Neural cell (in vitro differentiated cells): ENCODE measurements around the gene SLC39A10. TPM values are rescaled to one million over a fixed set of nuclear protein-coding genes. Genes with fewer than 3 reads are reported as not detected.

ENCODE experiments used
- H2AFZ ChIP-seq: fragments of 200-600, 300-800 bp; sonication (generic), shearing (Covaris generic); 2 replicates; pipeline ENCODE4 v1.6.0; 2014; ENCODE audit warnings: low read depth, mild to moderate bottlenecking, antibody characterized with exemption, low read length, moderate library complexity
- H3F3A ChIP-seq: fragments of 200-600 bp; shearing (Covaris generic); 2 replicates; pipeline ENCODE4 v1.6.1; 2016; ENCODE audit warnings: mild to moderate bottlenecking, moderate library complexity, mixed read lengths, antibody characterized with exemption, low read length; ENCODE audit not compliant: insufficient read depth, poor library complexity, severe bottlenecking
- H3K27ac ChIP-seq: fragments of 200-600, 300-800 bp; sonication (generic), shearing (Covaris generic); 2 replicates; pipeline ENCODE4 v1.5.1; 2014; ENCODE audit warnings: mild to moderate bottlenecking, low read length, moderate library complexity
- H3K27me3 ChIP-seq: fragments of 300-800, 200-600 bp; sonication (generic), shearing (Covaris generic); 2 replicates; pipeline ENCODE4 v1.6.0; 2014; ENCODE audit warnings: mild to moderate bottlenecking, low read depth, low read length, moderate library complexity; ENCODE audit not compliant: insufficient read depth
- H3K36me3 ChIP-seq: fragments of 300-800, 200-600 bp; sonication (generic), shearing (Covaris generic); 2 replicates; pipeline ENCODE4 v1.5.1; 2014; ENCODE audit warnings: mild to moderate bottlenecking, antibody characterized with exemption, low read length, moderate library complexity; ENCODE audit not compliant: insufficient read depth
- H3K4me2 ChIP-seq: fragments of 300-800, 200-600 bp; sonication (generic), shearing (Covaris generic); 2 replicates; pipeline ENCODE4 v1.6.0; 2014; ENCODE audit warnings: mild to moderate bottlenecking, low read length
- H3K4me3 ChIP-seq: fragments of 300-800, 200-600 bp; sonication (generic), shearing (Covaris generic); 2 replicates; pipeline ENCODE4 v1.5.1; 2014; ENCODE audit warnings: mild to moderate bottlenecking, low read length, moderate library complexity
- H3K79me2 ChIP-seq: fragments of 200-600 bp; shearing (Covaris generic); replicated peaks from 2 replicates; pipeline ENCODE4 v1.6.0; 2014; ENCODE audit warnings: mild to moderate bottlenecking, low read length, moderate library complexity; ENCODE audit not compliant: insufficient read depth
- H3K9ac ChIP-seq: fragments of 300-800, 200-600 bp; sonication (generic), shearing (Covaris generic); 2 replicates; pipeline ENCODE4 v1.6.1; 2016; ENCODE audit warnings: mild to moderate bottlenecking, low read length, mixed read lengths
- H3K9me2 ChIP-seq: fragments of 200-600 bp; shearing (Covaris generic); 2 replicates; pipeline ENCODE4 v1.6.1; 2016; ENCODE audit warnings: mild to moderate bottlenecking, low read length, mixed read lengths; ENCODE audit not compliant: insufficient read depth
- H3K9me3 ChIP-seq: fragments of 200-600, 300-800 bp; sonication (generic), shearing (Covaris generic); 2 replicates; pipeline ENCODE4 v1.6.1; 2016; ENCODE audit warnings: mild to moderate bottlenecking, mixed run types, low read length, moderate library complexity, mixed read lengths
- H4K20me1 ChIP-seq: fragments of 200-600 bp; shearing (Covaris generic); 2 replicates; pipeline ENCODE4 v1.6.1; 2016; ENCODE audit warnings: mild to moderate bottlenecking, mixed run types; ENCODE audit not compliant: insufficient read depth
- CTCF ChIP-seq: fragments of 450-650 bp; IDR thresholded peaks from 2 replicates; pipeline ENCODE4 v1.5.1; 2014; ENCODE audit warnings: antibody characterized with exemption, mild to moderate bottlenecking, moderate library complexity; ENCODE audit not compliant: poor library complexity, severe bottlenecking
- EP300 ChIP-seq: fragments of 450-650 bp; conservative IDR thresholded peaks from 2 replicates; pipeline ENCODE4 v1.6.1; 2014; ENCODE audit warnings: antibody characterized with exemption, mild to moderate bottlenecking, moderate library complexity; ENCODE audit not compliant: poor library complexity, severe bottlenecking
- EZH2 ChIP-seq: fragments of 200-600, 300-800 bp; shearing (Covaris generic), sonication (generic); IDR thresholded peaks from 2 replicates; pipeline ENCODE4 v1.6.1; 2014; ENCODE audit warnings: antibody characterized with exemption, low read length, borderline replicate concordance, mild to moderate bottlenecking; ENCODE audit not compliant: insufficient read depth, poor library complexity, severe bottlenecking
- MXI1 ChIP-seq: fragments of 450-650 bp; conservative IDR thresholded peaks from 2 replicates; pipeline ENCODE4 v1.6.1; 2014; ENCODE audit warnings: antibody characterized with exemption, mild to moderate bottlenecking; ENCODE audit not compliant: poor library complexity, severe bottlenecking
- POLR2AphosphoS5 ChIP-seq: IDR thresholded peaks from 2 replicates; pipeline ENCODE4 v1.6.1; 2012
- RAD21 ChIP-seq: fragments of 450-650 bp; conservative IDR thresholded peaks from 2 replicates; pipeline ENCODE4 v1.6.1; 2014; ENCODE audit warnings: antibody characterized with exemption, mild to moderate bottlenecking, moderate library complexity
- REST ChIP-seq: IDR thresholded peaks from 2 replicates; pipeline ENCODE4 v1.6.1; 2012; ENCODE audit warnings: borderline replicate concordance
- SMC3 ChIP-seq: fragments of 450-650 bp; conservative IDR thresholded peaks from 2 replicates; pipeline ENCODE4 v1.6.1; 2014; ENCODE audit warnings: antibody characterized with exemption, mild to moderate bottlenecking, moderate library complexity; ENCODE audit not compliant: poor library complexity
- TAF1 ChIP-seq: IDR thresholded peaks from 2 replicates; pipeline ENCODE4 v1.6.1; 2012; ENCODE audit warnings: low read depth
- polyA plus RNA-seq: library from polyadenylated mRNA; depleted of rRNA; stranded (reverse); fragments of >200 nt; gene quantifications from 2 replicates; pipeline ENCODE4 v1.2.3, GENCODE V29; 2014

SLC39A10 gene
- polyA plus RNA-seq, 1 donor from 2014 or later = 71.7 TPM

GRCh38 chr2:195758846-195759245, 101.8 kb downstream of the SLC39A10 start:
- H3K4me3 ChIP-seq = no peak overlapping the region
- H3K79me2 ChIP-seq = no peaks in the 10 kb centered on the region
- no peak overlapping the region for H3K9ac ChIP-seq
- H3K27ac ChIP-seq = no peak overlapping the region
- H3K9me3 ChIP-seq = no peaks in the 10 kb centered on the region
- no peak for TF ChIP-seq EP300
- TF ChIP-seq TAF1 = no peak
- TF ChIP-seq SMC3 = no peak
- TF ChIP-seq EZH2 = no peak
- no peak for TF ChIP-seq RAD21
- no peak for TF ChIP-seq REST
- no peak for TF ChIP-seq POLR2AphosphoS5
- no peak for TF ChIP-seq CTCF
- no peaks in the 10 kb centered on the region for H3F3A ChIP-seq
- H4K20me1 ChIP-seq = no peaks in the 10 kb centered on the region
- H3K4me2 ChIP-seq = no peak overlapping the region
- H3K27me3 ChIP-seq = no peaks in the 10 kb centered on the region
- H3K9me2 ChIP-seq = no peaks in the 10 kb centered on the region
- no peak overlapping the region for H2AFZ ChIP-seq
- no peaks in the 10 kb centered on the region for H3K36me3 ChIP-seq

DNA sequence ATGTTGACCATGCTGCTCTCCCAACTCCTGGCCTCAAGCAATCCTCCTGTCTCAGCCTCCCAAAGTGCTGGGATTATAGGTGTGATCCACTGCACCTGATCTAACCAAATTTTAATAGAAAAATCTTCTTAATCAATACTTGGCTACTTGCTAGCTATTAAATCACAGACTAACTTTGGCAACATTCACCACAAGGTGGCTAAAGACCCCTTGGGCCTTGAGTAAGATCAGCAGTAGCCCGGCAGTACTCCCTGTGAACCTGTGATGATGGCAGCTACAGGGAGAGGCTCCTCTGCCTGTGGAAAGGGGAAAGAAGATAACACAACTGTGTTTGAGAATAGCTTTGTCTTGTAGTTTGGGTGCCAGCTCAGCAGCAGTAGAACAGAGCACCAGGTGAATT, 102.9 kb downstream of the SLC39A10 start:
- H3F3A ChIP-seq = no peaks in the 10 kb centered on the region
- H3K9me3 ChIP-seq = no peaks in the 10 kb centered on the region
- H3K4me3 ChIP-seq = no peak overlapping the region
- TF ChIP-seq EP300 (no peak), TAF1 (no peak), REST (no peak), EZH2 (no peak), RAD21 (no peak), POLR2AphosphoS5 (no peak), MXI1 (no peak), CTCF (no peak), SMC3 (no peak)
- no peaks in the 10 kb centered on the region for H3K36me3 ChIP-seq
- no peak overlapping the region for H3K27ac ChIP-seq
- H3K4me2 ChIP-seq = no peak overlapping the region
- H3K79me2 ChIP-seq = no peaks in the 10 kb centered on the region
- H3K27me3 ChIP-seq = no peaks in the 10 kb centered on the region
- H3K9me2 ChIP-seq = no peaks in the 10 kb centered on the region
- H4K20me1 ChIP-seq = no peaks in the 10 kb centered on the region
- no peak overlapping the region for H2AFZ ChIP-seq
- H3K9ac ChIP-seq = no peak overlapping the region
